Epithelial cell of esophagus (primary cell): ENCODE data around the gene RNU6-1.

Experiments
- DNase-seq: peaks from one replicate; pipeline ENCODE4 v3.0.0; 2010; ENCODE audit warnings: low read depth
- H3K4me3 ChIP-seq: 2 replicates; pipeline ENCODE4 v1.5.1; 2011; ENCODE audit warnings: mild to moderate bottlenecking, low read length, control low read depth
- CTCF ChIP-seq: IDR thresholded peaks from 2 replicates; pipeline ENCODE4 v1.5.1; 2011; ENCODE audit warnings: low read depth, mild to moderate bottlenecking, low read length, control low read depth, inconsistent platforms; ENCODE audit not compliant: insufficient read depth; ENCODE audit errors: missing control alignments

Gene RNU6-1

GRCh38 chr15:67869701-67870100, 29.9 kb upstream of the RNU6-1 start:
- no peak overlapping the region for H3K4me3 ChIP-seq
- no peak for DNase-seq
- no peak for TF ChIP-seq CTCF

- no peak for DNase-seq
- no peak for TF ChIP-seq CTCF
- no peak overlapping the region for H3K4me3 ChIP-seq
These were observed 25.9 kb upstream of the RNU6-1 start for GRCh38 chr15:67865766-67866165.

GRCh38 chr15:67865331-67865730, 25.5 kb upstream of the RNU6-1 start:
- DNase-seq = no peak
- no peak overlapping the region for H3K4me3 ChIP-seq
- TF ChIP-seq CTCF = no peak

GRCh38 chr15:67863442-67863987, 23.7 kb upstream of the RNU6-1 start:
- peak overlapping the region; percentile 41 for H3K4me3 ChIP-seq
- DNase-seq = peak; percentile 63
- peak; percentile 70 for TF ChIP-seq CTCF

- DNase-seq = no peak
- TF ChIP-seq CTCF = no peak
- peak overlapping the region; percentile 41 for H3K4me3 ChIP-seq
These were observed 23.1 kb upstream of the RNU6-1 start for GRCh38 chr15:67862750-67863441.

GRCh38 chr15:67861983-67862382, 22.1 kb upstream of the RNU6-1 start:
- no peak for DNase-seq
- no peak overlapping the region for H3K4me3 ChIP-seq
- TF ChIP-seq CTCF = no peak
